CD14-positive monocyte (primary cell): ENCODE results near the gene GFRA4. TPM values are rescaled to one million over a fixed set of nuclear protein-coding genes. Genes with fewer than 3 reads are reported as not detected.

Source experiments
- DNase-seq, 3 donors: peaks; one replicate each; pipeline ENCODE4 v3.0.0-alpha.2; 2011 to 2022
- H2AFZ ChIP-seq: 2 replicates; pipeline ENCODE4 v1.6.0; 2012; ENCODE audit warnings: mild to moderate bottlenecking, low read depth, low read length, inconsistent platforms; ENCODE audit not compliant: insufficient read depth, poor library complexity, severe bottlenecking
- H3K27ac ChIP-seq, 2 donors: 1 replicate in 1 of 2; 2 replicates in 1 of 2; pipeline ENCODE4 v1.5.1; 2012 to 2013; ENCODE audit warnings: low read length in 2 of 2, control low read depth in 1 of 2, inconsistent platforms in 1 of 2, low read depth in 1 of 2, mild to moderate bottlenecking in 1 of 2
- H3K27me3 ChIP-seq, 2 donors: one replicate each; pipeline versions ENCODE4 v1.6.0 to v1.6.1; 2011 to 2013; ENCODE audit warnings: low read length in 2 of 2; ENCODE audit not compliant: control insufficient read depth in 2 of 2, insufficient read depth in 2 of 2
- H3K36me3 ChIP-seq, 2 donors: replicated peaks in 1 of 2; 1 replicate in 1 of 2; 2 replicates in 1 of 2; pipeline versions ENCODE4 v1.5.1 to v1.6.1; 2012 to 2013; ENCODE audit warnings: low read length in 2 of 2, control low read depth in 1 of 2, inconsistent platforms in 1 of 2, mild to moderate bottlenecking in 1 of 2; ENCODE audit not compliant: insufficient read depth in 2 of 2, control insufficient read depth in 1 of 2
- H3K4me1 ChIP-seq, 2 donors: 1 replicate in 1 of 2; 2 replicates in 1 of 2; pipeline versions ENCODE4 v1.5.1 to v1.6.1; 2012 to 2013; ENCODE audit warnings: low read length in 2 of 2, control low read depth in 1 of 2, inconsistent platforms in 1 of 2, mild to moderate bottlenecking in 1 of 2, moderate library complexity in 1 of 2; ENCODE audit not compliant: insufficient read depth in 2 of 2, control insufficient read depth in 1 of 2
- H3K4me2 ChIP-seq: replicated peaks from 2 replicates; pipeline ENCODE3; 2012; ENCODE audit warnings: low read length, moderate library complexity, mild to moderate bottlenecking; ENCODE audit not compliant: poor library complexity, severe bottlenecking; ENCODE audit errors: extremely low read depth
- H3K4me3 ChIP-seq, 3 experiments: fragments of 200-600 bp in 1 of 3; sonication (generic) in 1 of 3; replicated peaks in 1 of 3; 1 replicate in 2 of 3; 2 replicates in 1 of 3; pipeline ENCODE4 v1.5.1; 2011 to 2013; ENCODE audit warnings: low read length in 3 of 3, mild to moderate bottlenecking in 3 of 3, control low read depth in 2 of 3, low read depth in 2 of 3, inconsistent platforms in 1 of 3, moderate library complexity in 1 of 3
- H3K79me2 ChIP-seq: 2 replicates; pipeline ENCODE4 v1.6.0; 2012; ENCODE audit warnings: mild to moderate bottlenecking, control low read depth, inconsistent platforms, low read length, moderate library complexity; ENCODE audit not compliant: insufficient read depth
- H3K9ac ChIP-seq: 2 replicates; pipeline ENCODE4 v1.6.0; 2017; ENCODE audit warnings: low read length, mild to moderate bottlenecking; ENCODE audit not compliant: insufficient read depth, poor library complexity, severe bottlenecking
- H3K9me3 ChIP-seq, 2 donors: replicated peaks in 1 of 2; 1 replicate in 1 of 2; 2 replicates in 1 of 2; pipeline versions ENCODE4 v1.5.1 to v1.6.1; 2012 to 2013; ENCODE audit warnings: low read length in 2 of 2, control low read depth in 1 of 2; ENCODE audit not compliant: control insufficient read depth in 1 of 2, insufficient read depth in 1 of 2
- H4K20me1 ChIP-seq: 2 replicates; pipeline ENCODE4 v1.6.0; 2012; ENCODE audit warnings: mild to moderate bottlenecking, low read length, control low read depth, moderate library complexity; ENCODE audit not compliant: insufficient read depth
- H3K27ac Mint-ChIP-seq, 7 donors: one replicate each; pipeline ENCODE4 v1.8.0; 2020; ENCODE audit warnings: mild to moderate bottlenecking in 7 of 7, mixed read lengths in 7 of 7, moderate library complexity in 6 of 7, inconsistent platforms in 2 of 7
- H3K27me3 Mint-ChIP-seq, 3 donors: one replicate each; pipeline ENCODE4 v1.8.0; 2021 to 2022; ENCODE audit warnings: low read depth in 3 of 3, mild to moderate bottlenecking in 3 of 3, mixed read lengths in 3 of 3, moderate library complexity in 3 of 3, inconsistent platforms in 1 of 3
- H3K36me3 Mint-ChIP-seq, 2 donors: one replicate each; pipeline ENCODE4 v1.8.0; 2020; ENCODE audit warnings: mixed read lengths in 2 of 2, inconsistent platforms in 1 of 2, mild to moderate bottlenecking in 1 of 2
- H3K4me1 Mint-ChIP-seq: one replicate; pipeline ENCODE4 v1.8.0; 2020; ENCODE audit warnings: mild to moderate bottlenecking, mixed read lengths
- H3K4me3 Mint-ChIP-seq, 2 donors: one replicate each; pipeline ENCODE4 v1.8.0; 2020; ENCODE audit warnings: mild to moderate bottlenecking in 2 of 2, mixed read lengths in 2 of 2, moderate library complexity in 1 of 2
- H3K9me3 Mint-ChIP-seq, 7 donors: one replicate each; pipeline ENCODE4 v1.8.0; 2020 to 2022; ENCODE audit warnings: mixed read lengths in 7 of 7, mild to moderate bottlenecking in 6 of 7, moderate library complexity in 6 of 7, inconsistent platforms in 2 of 7
- CTCF ChIP-seq: fragments of 200-600 bp; IDR thresholded peaks from one replicate; pipeline ENCODE4 v1.8.0; 2022; ENCODE audit warnings: antibody characterized with exemption, mild to moderate bottlenecking
- WGBS: methylation state at CpG from one replicate; pipeline ENCODE4 v1.1.5; 2013; ENCODE audit warnings: missing lambda C conversion rate; ENCODE audit not compliant: insufficient coverage; 5-methylcytosine and 5-hydroxymethylcytosine counted together
- intact Hi-C, 2 donors: fragments of 100-400 bp; cut with micrococcal nuclease; formaldehyde crosslinking; loops; one replicate each; pipeline versions ENCODE4 v1.15.0 to v1.15.1; 2023
- polyA plus RNA-seq, 3 donors: library from polyadenylated mRNA; depleted of rRNA in 1 of 3; unstranded in 2 of 3; stranded (reverse) in 1 of 3; fragments of 300-500 nt in 2 of 3; fragments of >200 nt in 1 of 3; fragmentation: Illumina TruSeq in 2 of 3; gene quantifications; 1 replicate in 2 of 3; 2 replicates in 1 of 3; pipeline ENCODE4 v1.2.3, GENCODE V29; 2012 to 2021

The GFRA4 gene
- polyA plus RNA-seq, 3 donors: not detected

DNA sequence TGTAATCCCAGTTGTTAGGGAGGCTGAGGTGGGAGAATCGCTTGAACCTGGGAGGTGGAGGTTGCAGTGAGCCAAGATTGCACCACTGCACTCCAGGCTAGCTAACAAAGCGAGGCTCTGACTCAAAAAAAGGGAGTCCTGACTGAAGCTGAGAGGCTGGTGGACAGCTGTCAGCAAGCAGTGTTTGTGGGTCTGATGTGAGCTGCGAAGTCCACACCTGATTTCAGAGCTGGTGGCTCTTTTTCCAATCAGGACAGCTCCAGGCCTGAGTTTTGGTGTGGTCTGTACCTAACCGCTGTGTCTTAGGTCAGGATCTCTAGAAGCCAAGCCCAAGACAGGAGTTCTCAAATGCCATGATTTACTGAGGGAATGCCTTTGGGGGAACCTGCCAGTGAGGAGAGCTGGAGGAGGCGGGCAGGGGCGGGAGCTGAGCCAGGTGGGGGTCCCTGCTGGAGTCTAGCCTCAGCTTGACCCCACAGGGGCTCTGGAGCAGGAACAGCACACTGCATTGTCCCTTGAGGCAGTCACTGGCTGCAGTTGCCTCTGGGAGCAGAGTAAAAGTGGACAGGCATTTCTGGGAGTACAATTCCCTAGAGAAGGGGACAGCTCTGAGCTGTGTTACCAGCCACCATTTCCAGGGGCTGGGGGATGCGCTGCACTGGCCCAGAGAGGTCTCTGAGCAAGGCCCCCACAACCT lies 5.0 kb downstream of the GFRA4 start:
- peaks cover 25% of the 10 kb centered on the region for H3K4me1 Mint-ChIP-seq
- Histone ChIP-seq H3K27ac (no peak overlapping the region), H3K4me2 (no peak overlapping the region), H3K36me3 (no peaks in the 10 kb centered on the region), H3K9ac (no peak overlapping the region), H3K27me3 (peaks cover 21 to 33% of the 10 kb centered on the region in 2 donors), H3K4me1 (peaks cover 18 to 29% of the 10 kb centered on the region in 2 donors), H3K79me2 (no peaks in the 10 kb centered on the region), H3K9me3 (peaks cover 0 to 2% of the 10 kb centered on the region in 2 donors), H2AFZ (peak overlapping the region; percentile 46), H3K4me3 (no peak overlapping the region), H4K20me1 (no peaks in the 10 kb centered on the region)
- intact Hi-C loops: no loop called here
- peak in 1 of 3 donors; percentile 0 for DNase-seq
- TF ChIP-seq CTCF: no peak
- H3K36me3 Mint-ChIP-seq: peaks cover 3 to 5% of the 10 kb centered on the region in 2 donors
- H3K27me3 Mint-ChIP-seq: peaks cover 37 to 49% (median 46%) of the 10 kb centered on the region in 3 donors
- H3K9me3 Mint-ChIP-seq: peaks cover 3 to 9% (median 7%) of the 10 kb centered on the region in 7 donors
- peak overlapping the region in 1 of 2 donors; percentile 49 for H3K4me3 Mint-ChIP-seq
- H3K27ac Mint-ChIP-seq: peak overlapping the region in 1 of 7 donors; percentile 74
- 97% methylated on average over 6 of the region's 7 CpGs for WGBS

DNA sequence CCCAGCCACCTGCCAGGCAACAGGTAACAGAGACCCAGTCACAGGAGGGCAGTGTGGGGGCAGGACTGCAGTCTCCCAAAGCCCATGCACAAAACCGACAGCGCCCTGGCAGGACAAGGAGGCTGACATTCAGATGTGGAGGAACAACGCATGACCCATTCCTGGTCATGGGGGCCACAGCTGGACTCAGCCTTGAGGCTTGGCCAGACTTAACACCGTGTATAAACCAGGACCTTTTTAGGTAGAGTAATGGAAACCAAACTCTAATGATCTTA lies 8.1 kb downstream of the GFRA4 start:
- peaks cover 3 to 9% (median 5%) of the 10 kb centered on the region in 7 donors for H3K9me3 Mint-ChIP-seq
- H3K27ac ChIP-seq: no peak overlapping the region
- H3K27me3 ChIP-seq: peaks cover 1 to 9% of the 10 kb centered on the region in 2 donors
- H2AFZ ChIP-seq: no peak overlapping the region
- peaks cover 30% of the 10 kb centered on the region for H3K4me1 Mint-ChIP-seq
- H3K4me3 ChIP-seq: no peak overlapping the region
- no peaks in the 10 kb centered on the region for H4K20me1 ChIP-seq
- no peak overlapping the region for H3K27ac Mint-ChIP-seq
- intact Hi-C loops: no loop called here
- no peak for TF ChIP-seq CTCF
- H3K4me2 ChIP-seq: no peak overlapping the region
- H3K36me3 Mint-ChIP-seq: peaks cover 16% of the 10 kb centered on the region in 2 donors
- no peaks in the 10 kb centered on the region for H3K79me2 ChIP-seq
- no peak for DNase-seq
- peaks cover 0 to 2% of the 10 kb centered on the region in 2 donors for H3K9me3 ChIP-seq
- peaks cover 25 to 28% of the 10 kb centered on the region in 2 donors for H3K4me1 ChIP-seq
- H3K4me3 Mint-ChIP-seq: no peak overlapping the region
- H3K9ac ChIP-seq: no peak overlapping the region
- H3K36me3 ChIP-seq: peaks cover 4 to 12% of the 10 kb centered on the region in 2 donors
- H3K27me3 Mint-ChIP-seq: peaks cover 12 to 24% (median 17%) of the 10 kb centered on the region in 3 donors
- 90% methylated on average over 3 of the region's 4 CpGs for WGBS
